HG03039 (cell line): ENCODE results near the gene DCLK1.

Experiments used
- ATAC-seq: cut with Tn5 transposase; IDR thresholded peaks from one replicate; pipeline ENCODE4 v1.9.1; 2021; ENCODE audit warnings: mild to moderate bottlenecking, moderate library complexity; ENCODE audit not compliant: unreplicated experiment

The DCLK1 gene

GRCh38 chr13:35722458-35723052, 408.6 kb downstream of the DCLK1 start:
- ATAC-seq, result no peak

GRCh38 chr13:35720690-35721554, 410.3 kb downstream of the DCLK1 start:
- no peak for ATAC-seq

- ATAC-seq, result no peak
Measured at GRCh38 chr13:35720290-35720689, 410.9 kb downstream of the DCLK1 start.
